ENCODE data around the gene NTN4. TPM values are rescaled to one million over a fixed set of nuclear protein-coding genes. Genes with fewer than 3 reads are reported as not detected.
"Not testable (repeated sequence)": the region's sequence is repeated elsewhere in the genome, so short reads cannot be mapped to it uniquely, and the experiment has no call there.

The NTN4 gene
- total and polyA plus RNA-seq, 7 experiments from 2014 or later = 0.08 to 0.86 TPM; not detected in 5

DNA sequence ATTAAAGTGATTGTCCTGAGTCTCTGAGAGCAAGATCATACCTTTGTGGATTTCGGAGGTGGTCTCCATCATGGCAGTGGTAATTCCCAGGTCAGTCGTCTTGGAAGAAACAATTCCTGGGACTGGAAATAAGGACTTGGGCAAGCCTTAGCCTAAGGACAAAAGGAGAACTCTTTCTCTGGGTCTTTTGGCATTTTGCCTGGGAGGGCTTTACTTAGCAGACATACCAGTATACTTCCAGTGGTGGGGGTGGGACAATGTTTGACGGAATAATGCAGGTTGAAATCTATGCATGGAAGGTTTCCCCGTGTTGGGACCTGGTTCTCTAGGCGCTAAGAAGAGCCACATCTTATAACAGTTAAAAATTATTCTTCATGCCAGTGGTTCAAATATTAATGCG, 168.8 kb downstream of the NTN4 start:
- Mint-ChIP-seq H3K4me1 (no peaks in the 10 kb centered on the region), H3K36me3 (no peaks in the 10 kb centered on the region), H3K27ac (no peak overlapping the region), H3K4me3 (no peak overlapping the region), H3K27me3 (peaks cover 0 to 20% (median 0%) of the 10 kb centered on the region in 5 donors), H3K9me3 (peaks cover 0 to 2% (median 0%) of the 10 kb centered on the region in 11 donors)
- ChIA-PET POLR2A (no interaction called here), CTCF (no interaction called here)
- Histone ChIP-seq H3K4me1 (ENCODE audit: control insufficient read depth in 2 of 2, insufficient read depth in 2 of 2, low read length in 2 of 2) (no peaks in the 10 kb centered on the region), H3K27ac (ENCODE audit: low read depth, low read length) (no peak overlapping the region), H3K36me3 (ENCODE audit: control insufficient read depth in 2 of 3, insufficient read depth in 3 of 3, low read length in 3 of 3) (no peaks in the 10 kb centered on the region), H3K4me3 (ENCODE audit: low read length) (no peak overlapping the region), H3K9me3 (ENCODE audit: control insufficient read depth in 2 of 3, low read length in 3 of 3) (no peaks in the 10 kb centered on the region), H3K27me3 (ENCODE audit: control insufficient read depth in 2 of 2, insufficient read depth in 2 of 2, low read length in 2 of 2) (no peaks in the 10 kb centered on the region)
- ATAC-seq (no peak), DNase-seq (no peak)
- intact Hi-C loops (cut with micrococcal nuclease) = loop anchor here in 1 of 2 donors (10.0 kb wide), 1 partner anchor 193 kb away; no protein-coding TSS in a partner anchor

DNA sequence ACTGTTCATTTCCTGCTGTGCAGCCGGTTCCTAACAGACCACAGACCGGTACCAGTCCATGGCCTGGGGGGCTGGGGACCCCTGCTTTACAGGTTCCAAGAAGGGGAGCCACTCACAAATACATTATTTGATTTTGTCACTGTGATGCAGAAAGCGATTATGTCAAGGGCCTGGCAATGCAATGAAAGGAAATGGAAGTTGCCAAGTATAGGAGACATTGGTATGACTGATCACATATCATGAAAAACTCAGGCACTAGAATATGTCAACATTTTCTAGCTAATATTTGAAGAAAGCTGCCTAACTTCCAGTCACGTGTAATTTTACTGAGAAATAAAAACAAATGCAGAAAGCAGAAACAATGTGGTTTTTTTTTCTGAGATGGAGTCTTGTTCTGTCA, 170.4 kb downstream of the NTN4 start:
- no peak overlapping the region for H3K27ac ChIP-seq (ENCODE audit: low read depth, low read length)
- no peak overlapping the region for H3K4me3 ChIP-seq (ENCODE audit: low read length)
- H3K36me3 ChIP-seq (ENCODE audit: control insufficient read depth in 2 of 3, insufficient read depth in 3 of 3, low read length in 3 of 3) = no peaks in the 10 kb centered on the region
- H3K9me3 ChIP-seq (ENCODE audit: control insufficient read depth in 2 of 3, low read length in 3 of 3) = no peaks in the 10 kb centered on the region
- Mint-ChIP-seq H3K9me3 (peaks cover 0 to 2% (median 0%) of the 10 kb centered on the region in 11 donors), H3K4me1 (no peaks in the 10 kb centered on the region), H3K27me3 (peaks cover 0 to 20% (median 0%) of the 10 kb centered on the region in 5 donors), H3K4me3 (no peak overlapping the region), H3K36me3 (no peaks in the 10 kb centered on the region), H3K27ac (no peak overlapping the region)
- intact Hi-C loops (cut with micrococcal nuclease) = loop anchor here in 1 of 2 donors (10.0 kb wide), 1 partner anchor 195 kb away; no protein-coding TSS in a partner anchor
- no peak for DNase-seq
- no peaks in the 10 kb centered on the region for H3K27me3 ChIP-seq (ENCODE audit: control insufficient read depth in 2 of 2, insufficient read depth in 2 of 2, low read length in 2 of 2)
- no peak for ATAC-seq
- ChIA-PET POLR2A (no interaction called here), CTCF (no interaction called here)
- no peaks in the 10 kb centered on the region for H3K4me1 ChIP-seq (ENCODE audit: control insufficient read depth in 2 of 2, insufficient read depth in 2 of 2, low read length in 2 of 2)

DNA sequence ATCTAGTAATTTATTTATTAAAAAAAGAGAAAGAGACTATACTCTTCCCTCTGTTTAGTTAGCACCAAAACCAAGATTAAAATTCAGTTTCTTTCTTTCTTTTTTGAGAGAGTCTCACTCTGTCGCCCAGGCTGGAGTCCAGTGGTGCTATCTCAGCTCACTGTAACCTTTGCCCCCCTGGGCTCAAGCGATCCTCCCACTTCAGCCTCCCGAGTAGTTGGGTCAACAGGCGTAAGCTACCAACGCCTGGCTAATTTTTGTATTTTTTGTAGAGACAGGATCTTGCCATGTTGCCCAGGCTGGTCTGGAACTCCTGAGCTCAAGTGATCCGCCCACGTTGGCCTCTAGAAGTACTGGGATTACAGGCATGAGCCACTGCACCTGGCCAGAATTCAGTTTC, 174.1 kb downstream of the NTN4 start:
- H3K27me3 Mint-ChIP-seq; H3K4me1 ChIP-seq (ENCODE audit: control insufficient read depth in 2 of 2, insufficient read depth in 2 of 2, low read length in 2 of 2); H3K27me3 ChIP-seq (ENCODE audit: control insufficient read depth in 2 of 2, insufficient read depth in 2 of 2, low read length in 2 of 2); intact Hi-C loops (cut with micrococcal nuclease); H3K36me3 ChIP-seq (ENCODE audit: control insufficient read depth in 2 of 3, insufficient read depth in 3 of 3, low read length in 3 of 3); H3K9me3 Mint-ChIP-seq; ATAC-seq; H3K27ac Mint-ChIP-seq; H3K4me3 ChIP-seq (ENCODE audit: low read length); H3K4me3 Mint-ChIP-seq; H3K4me1 Mint-ChIP-seq; POLR2A ChIA-PET; H3K27ac ChIP-seq (ENCODE audit: low read depth, low read length); H3K36me3 Mint-ChIP-seq; DNase-seq; H3K9me3 ChIP-seq (ENCODE audit: control insufficient read depth in 2 of 3, low read length in 3 of 3); CTCF ChIA-PET: not testable (repeated sequence)

DNA sequence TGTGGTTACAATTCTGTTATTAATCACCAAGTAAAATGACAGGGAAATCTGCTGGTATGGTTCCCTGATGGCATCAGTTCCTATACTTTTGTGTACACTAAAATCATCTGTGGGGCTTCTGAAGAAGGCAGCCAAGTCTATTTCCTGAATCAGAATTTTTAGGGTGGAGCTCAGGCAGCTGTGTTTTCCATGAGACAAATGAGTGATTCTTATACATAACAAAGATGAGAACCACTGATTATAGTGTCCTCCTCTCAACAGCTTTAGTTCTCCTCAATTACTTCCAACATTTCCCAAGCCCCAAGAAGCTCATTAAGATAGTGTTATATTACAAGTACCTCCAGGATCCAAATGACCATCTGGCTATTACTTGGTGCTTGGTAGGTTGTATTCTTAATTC, 174.8 kb downstream of the NTN4 start:
- Histone ChIP-seq H3K4me3 (ENCODE audit: low read length) (no peak overlapping the region), H3K27me3 (ENCODE audit: control insufficient read depth in 2 of 2, insufficient read depth in 2 of 2, low read length in 2 of 2) (no peaks in the 10 kb centered on the region), H3K9me3 (ENCODE audit: control insufficient read depth in 2 of 3, low read length in 3 of 3) (no peaks in the 10 kb centered on the region), H3K36me3 (ENCODE audit: control insufficient read depth in 2 of 3, insufficient read depth in 3 of 3, low read length in 3 of 3) (no peaks in the 10 kb centered on the region), H3K27ac (ENCODE audit: low read depth, low read length) (no peak overlapping the region), H3K4me1 (ENCODE audit: control insufficient read depth in 2 of 2, insufficient read depth in 2 of 2, low read length in 2 of 2) (no peaks in the 10 kb centered on the region)
- ChIA-PET POLR2A (no interaction called here), CTCF (no interaction called here)
- ATAC-seq (no peak), DNase-seq (no peak)
- Mint-ChIP-seq H3K4me1 (no peaks in the 10 kb centered on the region), H3K9me3 (no peaks in the 10 kb centered on the region), H3K4me3 (no peak overlapping the region), H3K27ac (no peak overlapping the region), H3K36me3 (no peaks in the 10 kb centered on the region), H3K27me3 (peaks cover 0 to 5% (median 0%) of the 10 kb centered on the region in 5 donors)
- intact Hi-C loops (cut with micrococcal nuclease) = no loop called here

DNA sequence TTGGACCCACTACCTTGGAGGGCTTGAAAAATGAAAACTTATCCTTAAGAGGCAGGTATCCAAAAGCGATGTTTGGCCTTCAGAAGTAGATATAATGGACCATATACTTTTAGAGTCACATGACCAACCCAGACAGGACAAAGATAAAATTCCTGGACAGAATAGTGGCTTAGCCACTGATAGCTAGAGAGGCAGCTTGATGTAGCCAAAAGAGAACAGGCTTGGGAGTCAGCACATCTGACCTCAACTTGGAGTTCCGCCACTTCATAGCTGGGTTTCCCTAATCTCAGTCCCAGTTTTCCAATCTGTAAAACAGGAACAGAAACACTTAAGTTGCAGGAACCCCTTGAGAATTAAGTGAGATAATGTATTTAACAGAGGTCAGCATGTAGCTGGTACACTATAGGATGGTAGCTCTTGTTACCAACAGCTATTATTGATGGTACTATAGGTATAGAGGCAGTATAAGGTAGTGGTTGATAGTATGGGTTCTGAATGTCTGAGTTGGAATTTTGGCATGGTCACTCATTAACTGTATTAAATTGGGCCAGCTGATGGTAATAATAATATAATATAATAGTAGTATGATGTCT, 176.1 kb downstream of the NTN4 start:
- intact Hi-C loops (cut with micrococcal nuclease) = no loop called here
- H3K4me3 Mint-ChIP-seq = no peak overlapping the region
- Histone ChIP-seq H3K9me3 (ENCODE audit: control insufficient read depth in 2 of 3, low read length in 3 of 3) (no peaks in the 10 kb centered on the region), H3K4me3 (ENCODE audit: low read length) (no peak overlapping the region), H3K4me1 (ENCODE audit: control insufficient read depth in 2 of 2, insufficient read depth in 2 of 2, low read length in 2 of 2) (no peaks in the 10 kb centered on the region), H3K27me3 (ENCODE audit: control insufficient read depth in 2 of 2, insufficient read depth in 2 of 2, low read length in 2 of 2) (no peaks in the 10 kb centered on the region), H3K36me3 (ENCODE audit: control insufficient read depth in 2 of 3, insufficient read depth in 3 of 3, low read length in 3 of 3) (no peaks in the 10 kb centered on the region), H3K27ac (ENCODE audit: low read depth, low read length) (no peak overlapping the region)
- ChIA-PET POLR2A (no interaction called here), CTCF (no interaction called here)
- DNase-seq (no peak), ATAC-seq (no peak)
- no peaks in the 10 kb centered on the region for H3K9me3 Mint-ChIP-seq
- H3K27me3 Mint-ChIP-seq = no peaks in the 10 kb centered on the region
- H3K36me3 Mint-ChIP-seq = no peaks in the 10 kb centered on the region
- H3K4me1 Mint-ChIP-seq = no peaks in the 10 kb centered on the region
- no peak overlapping the region for H3K27ac Mint-ChIP-seq

DNA sequence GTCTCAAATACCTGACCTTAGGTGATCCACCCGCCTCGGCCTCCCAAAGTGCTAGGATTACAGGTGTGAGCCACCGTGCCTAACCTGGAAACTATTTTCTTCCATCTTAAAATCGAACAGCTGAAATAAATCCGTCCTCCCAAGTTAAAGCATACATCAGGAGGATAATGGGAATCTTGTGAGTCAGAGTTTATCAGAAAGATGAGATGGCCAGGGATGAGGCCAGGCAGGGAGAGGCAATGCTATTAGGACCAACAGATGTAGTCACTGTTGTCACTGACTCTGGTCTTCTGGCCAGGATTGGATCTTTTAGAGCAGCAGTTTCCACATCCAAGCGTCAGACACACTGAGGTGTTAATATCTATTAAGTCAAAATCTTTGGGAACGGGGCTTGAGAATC, 177.5 kb downstream of the NTN4 start:
- Histone ChIP-seq H3K4me3 (ENCODE audit: low read length) (no peak overlapping the region), H3K27ac (ENCODE audit: low read depth, low read length) (no peak overlapping the region), H3K4me1 (ENCODE audit: control insufficient read depth in 2 of 2, insufficient read depth in 2 of 2, low read length in 2 of 2) (no peaks in the 10 kb centered on the region), H3K36me3 (ENCODE audit: control insufficient read depth in 2 of 3, insufficient read depth in 3 of 3, low read length in 3 of 3) (no peaks in the 10 kb centered on the region), H3K27me3 (ENCODE audit: control insufficient read depth in 2 of 2, insufficient read depth in 2 of 2, low read length in 2 of 2) (no peaks in the 10 kb centered on the region), H3K9me3 (ENCODE audit: control insufficient read depth in 2 of 3, low read length in 3 of 3) (no peaks in the 10 kb centered on the region)
- intact Hi-C loops (cut with micrococcal nuclease) = no loop called here
- ChIA-PET POLR2A (no interaction called here), CTCF (interaction anchor here (0.5 kb wide), 1 partner anchor 906 kb away, joined by 3 read pairs; no protein-coding TSS in a partner anchor)
- Mint-ChIP-seq H3K4me1 (no peaks in the 10 kb centered on the region), H3K27ac (no peak overlapping the region), H3K36me3 (peaks cover 0 to 5% (median 0%) of the 10 kb centered on the region in 5 donors), H3K27me3 (peaks cover 0 to 11% (median 0%) of the 10 kb centered on the region in 5 donors), H3K4me3 (no peak overlapping the region), H3K9me3 (no peaks in the 10 kb centered on the region)
- no peak for ATAC-seq
- no peak for DNase-seq

DNA sequence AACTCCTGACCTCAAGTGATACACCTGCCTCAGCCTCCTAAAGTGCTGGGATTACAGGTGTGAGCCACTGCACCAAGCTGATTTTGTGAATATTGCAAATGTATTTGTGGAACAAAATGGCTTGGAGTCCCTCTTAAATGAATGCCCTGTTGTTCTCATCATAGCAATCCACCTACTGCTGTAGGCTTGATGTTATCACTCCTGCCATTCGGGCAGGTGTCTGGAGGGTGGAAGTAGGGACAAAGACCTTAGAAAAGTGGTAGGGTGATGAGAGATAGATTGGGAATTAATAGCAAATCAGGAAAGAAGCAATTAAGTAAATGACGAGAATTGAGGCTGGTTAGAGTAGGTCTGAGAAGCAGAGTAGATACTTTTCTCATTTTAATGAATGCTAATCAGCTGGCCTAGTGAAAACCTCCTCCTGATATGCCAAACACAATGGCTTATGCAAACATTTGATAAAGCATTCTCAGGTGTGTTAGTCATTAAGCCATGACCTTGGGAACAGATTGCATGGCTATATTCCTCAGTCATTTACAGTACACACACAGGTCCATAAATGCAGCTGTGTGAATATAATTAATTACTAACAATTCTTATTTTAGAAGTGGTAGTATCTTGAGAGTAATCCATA, 178.8 kb downstream of the NTN4 start:
- Mint-ChIP-seq H3K4me3 (no peak overlapping the region), H3K27ac (no peak overlapping the region), H3K27me3 (peaks cover 0 to 11% (median 0%) of the 10 kb centered on the region in 5 donors), H3K9me3 (no peaks in the 10 kb centered on the region), H3K4me1 (no peaks in the 10 kb centered on the region), H3K36me3 (peaks cover 0 to 5% (median 0%) of the 10 kb centered on the region in 5 donors)
- ATAC-seq (no peak), DNase-seq (no peak)
- intact Hi-C loops (cut with micrococcal nuclease) = no loop called here
- Histone ChIP-seq H3K9me3 (ENCODE audit: control insufficient read depth in 2 of 3, low read length in 3 of 3) (no peaks in the 10 kb centered on the region), H3K4me3 (ENCODE audit: low read length) (no peak overlapping the region), H3K4me1 (ENCODE audit: control insufficient read depth in 2 of 2, insufficient read depth in 2 of 2, low read length in 2 of 2) (no peaks in the 10 kb centered on the region), H3K27ac (ENCODE audit: low read depth, low read length) (no peak overlapping the region), H3K27me3 (ENCODE audit: control insufficient read depth in 2 of 2, insufficient read depth in 2 of 2, low read length in 2 of 2) (no peaks in the 10 kb centered on the region), H3K36me3 (ENCODE audit: control insufficient read depth in 2 of 3, insufficient read depth in 3 of 3, low read length in 3 of 3) (no peaks in the 10 kb centered on the region)
- CTCF ChIA-PET = no interaction called here
- POLR2A ChIA-PET = no interaction called here
